ENCODE data around the gene KRT16. TPM values are rescaled to one million over a fixed set of nuclear protein-coding genes. Genes with fewer than 3 reads are reported as not detected.

The KRT16 gene
- total RNA-seq, 1 donor from 2014 or later, result not detected

DNA sequence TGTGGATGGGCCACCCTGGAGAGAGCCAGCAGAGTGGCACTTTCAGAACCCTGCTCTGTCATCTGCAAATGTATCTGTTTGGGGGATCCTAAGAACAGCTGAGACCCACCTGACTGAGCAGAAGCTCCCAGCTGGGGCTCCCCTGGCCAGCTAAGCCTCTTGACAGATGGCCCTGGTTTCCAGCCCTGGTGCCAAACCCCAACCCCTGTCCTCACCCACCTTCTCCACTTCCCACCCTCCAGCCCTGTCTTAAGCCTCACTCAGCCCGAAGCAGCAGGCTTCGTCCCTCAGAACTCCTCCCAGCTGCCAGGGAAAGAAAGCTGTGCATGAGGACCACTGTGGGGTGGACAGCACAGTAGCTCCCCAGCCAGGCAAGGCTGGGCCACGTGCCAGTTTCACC, 37.2 kb downstream of the KRT16 start:
- Mint-ChIP-seq H3K27me3 (ENCODE audit: unreplicated experiment) (no peaks in the 10 kb centered on the region), H3K27ac (ENCODE audit: unreplicated experiment) (no peak overlapping the region), H3K9me3 (ENCODE audit: unreplicated experiment) (peaks cover 2% of the 10 kb centered on the region), H3K4me1 (ENCODE audit: low read depth, unreplicated experiment) (peaks cover 4% of the 10 kb centered on the region), H3K36me3 (ENCODE audit: unreplicated experiment) (no peaks in the 10 kb centered on the region), H3K4me3 (ENCODE audit: unreplicated experiment) (no peak overlapping the region)
- no peak for DNase-seq
- TF ChIP-seq, protein P1, sequence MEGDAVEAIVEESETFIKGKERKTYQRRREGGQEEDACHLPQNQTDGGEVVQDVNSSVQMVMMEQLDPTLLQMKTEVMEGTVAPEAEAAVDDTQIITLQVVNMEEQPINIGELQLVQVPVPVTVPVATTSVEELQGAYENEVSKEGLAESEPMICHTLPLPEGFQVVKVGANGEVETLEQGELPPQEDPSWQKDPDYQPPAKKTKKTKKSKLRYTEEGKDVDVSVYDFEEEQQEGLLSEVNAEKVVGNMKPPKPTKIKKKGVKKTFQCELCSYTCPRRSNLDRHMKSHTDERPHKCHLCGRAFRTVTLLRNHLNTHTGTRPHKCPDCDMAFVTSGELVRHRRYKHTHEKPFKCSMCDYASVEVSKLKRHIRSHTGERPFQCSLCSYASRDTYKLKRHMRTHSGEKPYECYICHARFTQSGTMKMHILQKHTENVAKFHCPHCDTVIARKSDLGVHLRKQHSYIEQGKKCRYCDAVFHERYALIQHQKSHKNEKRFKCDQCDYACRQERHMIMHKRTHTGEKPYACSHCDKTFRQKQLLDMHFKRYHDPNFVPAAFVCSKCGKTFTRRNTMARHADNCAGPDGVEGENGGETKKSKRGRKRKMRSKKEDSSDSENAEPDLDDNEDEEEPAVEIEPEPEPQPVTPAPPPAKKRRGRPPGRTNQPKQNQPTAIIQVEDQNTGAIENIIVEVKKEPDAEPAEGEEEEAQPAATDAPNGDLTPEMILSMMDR (IDR thresholded peaks at IDR 0.05; ENCODE audit: partially characterized antibody, unreplicated experiment), result no peak

DNA sequence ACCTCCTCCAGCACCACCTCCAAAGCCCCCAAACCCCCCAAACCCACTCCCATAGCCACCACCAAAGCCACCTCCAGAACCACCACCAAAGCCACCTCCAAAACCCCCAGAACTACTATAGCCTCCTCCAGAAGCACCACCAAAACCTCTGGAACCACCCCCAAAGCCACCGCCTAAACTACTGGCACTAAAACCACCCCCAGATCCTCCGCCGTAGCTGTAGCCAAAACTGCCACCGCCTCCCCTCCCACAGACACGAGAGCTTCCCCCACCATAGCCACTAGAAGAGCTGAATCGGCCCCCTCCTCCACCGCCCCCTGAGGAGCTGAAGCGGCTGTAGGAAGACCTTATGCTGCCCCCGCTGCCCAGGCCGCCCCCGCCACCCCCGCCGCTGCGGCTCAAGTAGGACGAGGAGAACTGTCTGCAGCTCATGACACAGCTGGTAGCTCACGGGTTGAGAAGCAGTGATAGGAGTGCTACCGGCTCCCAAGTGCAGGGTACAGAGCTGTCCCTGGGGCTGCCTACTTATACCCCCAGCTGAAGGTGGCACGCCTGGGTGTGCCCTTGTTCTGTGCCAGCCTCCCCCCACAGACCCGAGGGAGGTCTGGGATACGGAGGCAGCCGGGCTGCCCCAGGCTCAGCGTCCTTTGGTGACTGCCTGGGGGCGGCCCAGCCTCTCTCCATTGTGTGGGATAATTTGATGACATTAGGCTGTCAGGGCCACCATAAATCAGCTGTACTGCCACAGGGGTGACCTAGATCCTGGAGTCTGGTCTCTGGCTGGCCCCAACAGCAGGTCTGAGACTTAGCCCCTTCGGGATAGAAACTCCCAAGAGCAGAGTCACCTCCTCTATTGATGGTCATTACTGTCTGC, 40.8 kb downstream of the KRT16 start, which contains the start of gene KRT9:
Gene KRT9, minus strand, starts transcription at position 499 of the 874 bp plus-strand sequence. Its CDS starts 67 bp downstream, at position 432.
- no peak within 1 kb of the TSS for H3K4me3 Mint-ChIP-seq (ENCODE audit: unreplicated experiment)

DNA sequence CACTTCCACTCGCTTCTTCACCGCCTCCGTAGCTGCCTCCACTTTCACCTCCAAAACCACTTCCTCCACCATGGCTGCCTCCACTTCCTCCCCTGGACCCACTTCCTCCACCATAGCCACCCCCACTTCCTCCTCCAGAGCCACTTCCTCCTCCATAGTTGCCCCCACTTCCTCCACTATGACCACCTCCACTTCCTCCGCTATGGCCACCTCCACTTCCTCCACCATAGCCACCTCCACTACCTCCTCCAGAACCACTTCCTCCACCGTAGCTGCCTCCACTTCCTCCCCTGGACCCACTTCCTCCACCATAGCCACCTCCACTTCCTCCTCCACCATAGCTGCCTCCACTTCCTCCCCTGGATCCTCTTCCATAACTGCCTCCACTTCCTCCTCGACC, 45.2 kb downstream of the KRT16 start:
- Mint-ChIP-seq H3K4me3 (ENCODE audit: unreplicated experiment) (no peak overlapping the region), H3K4me1 (ENCODE audit: low read depth, unreplicated experiment) (no peaks in the 10 kb centered on the region), H3K27ac (ENCODE audit: unreplicated experiment) (no peak overlapping the region), H3K36me3 (ENCODE audit: unreplicated experiment) (no peaks in the 10 kb centered on the region), H3K27me3 (ENCODE audit: unreplicated experiment) (peaks cover 2% of the 10 kb centered on the region), H3K9me3 (ENCODE audit: unreplicated experiment) (peaks cover 1% of the 10 kb centered on the region)
- TF ChIP-seq, protein P1 (IDR thresholded peaks at IDR 0.05; ENCODE audit: partially characterized antibody, unreplicated experiment), result no peak
- DNase-seq, result no peak

More for the DNA sequence above, 40.8 kb downstream of the KRT16 start, which contains the start of gene KRT9:
- peaks cover 4% of the 10 kb centered on the region for H3K4me1 Mint-ChIP-seq (ENCODE audit: low read depth, unreplicated experiment)
- H3K36me3 Mint-ChIP-seq (ENCODE audit: unreplicated experiment), result no peaks in the 10 kb centered on the region
- TF ChIP-seq, protein P1 (IDR thresholded peaks at IDR 0.05; ENCODE audit: partially characterized antibody, unreplicated experiment), result no peak
- H3K9me3 Mint-ChIP-seq (ENCODE audit: unreplicated experiment), result no peaks in the 10 kb centered on the region
- H3K27me3 Mint-ChIP-seq (ENCODE audit: unreplicated experiment), result peaks cover 2% of the 10 kb centered on the region
- DNase-seq, result no peak
- no peak within 1 kb of the TSS for H3K27ac Mint-ChIP-seq (ENCODE audit: unreplicated experiment)

DNA sequence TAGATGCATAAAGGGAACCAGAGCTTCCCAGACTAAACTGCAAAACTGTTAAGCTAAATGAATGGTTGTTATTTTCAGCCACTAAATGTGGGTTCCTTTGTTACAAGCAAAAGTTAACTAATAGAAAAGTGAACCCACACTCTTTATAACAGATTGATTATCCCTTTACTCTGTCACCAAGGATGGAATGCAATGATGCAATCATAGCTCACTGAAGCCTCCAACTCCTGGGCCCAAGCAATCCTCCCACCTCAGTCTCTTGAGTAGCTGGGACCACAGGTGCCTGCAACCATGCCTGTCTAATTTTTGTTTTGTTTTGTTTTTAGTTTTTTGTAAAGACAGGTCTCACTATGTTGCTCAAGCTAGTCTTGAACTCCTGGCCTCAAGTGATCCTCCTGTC, 47.2 kb downstream of the KRT16 start:
- H3K4me3 Mint-ChIP-seq (ENCODE audit: unreplicated experiment), result no peak overlapping the region
- DNase-seq, result no peak
- TF ChIP-seq, protein P1 (IDR thresholded peaks at IDR 0.05; ENCODE audit: partially characterized antibody, unreplicated experiment), result no peak
- H3K27me3 Mint-ChIP-seq (ENCODE audit: unreplicated experiment), result peaks cover 2% of the 10 kb centered on the region
- peaks cover 1% of the 10 kb centered on the region for H3K9me3 Mint-ChIP-seq (ENCODE audit: unreplicated experiment)
- no peaks in the 10 kb centered on the region for H3K4me1 Mint-ChIP-seq (ENCODE audit: low read depth, unreplicated experiment)
- H3K27ac Mint-ChIP-seq (ENCODE audit: unreplicated experiment), result no peak overlapping the region
- H3K36me3 Mint-ChIP-seq (ENCODE audit: unreplicated experiment), result no peaks in the 10 kb centered on the region

DNA sequence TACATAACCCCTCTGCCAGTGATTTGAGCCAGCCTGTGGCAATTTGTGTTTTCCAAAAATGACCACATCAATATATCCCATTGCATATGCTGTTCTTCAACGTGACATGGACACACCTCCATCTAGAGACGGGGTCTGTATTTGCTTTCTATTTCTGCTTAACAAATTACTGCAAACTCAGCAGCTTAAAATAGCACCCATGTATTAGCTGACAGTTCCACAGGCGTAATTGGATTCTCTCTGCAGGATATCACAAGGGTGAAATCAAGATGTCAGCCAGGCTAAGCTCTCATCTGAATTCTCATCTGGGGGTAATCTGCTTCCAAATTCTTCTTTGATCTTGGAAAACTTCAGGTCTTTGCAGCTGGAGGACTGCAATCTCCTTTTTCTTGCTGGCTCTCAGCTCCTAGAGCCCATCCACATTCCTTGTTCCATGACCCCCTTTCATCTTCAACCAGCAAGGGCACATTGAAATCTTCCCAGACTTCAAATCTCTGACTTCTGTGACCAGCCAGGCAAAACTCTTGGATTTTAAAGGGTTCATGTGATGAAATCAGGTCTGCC, 48.9 kb downstream of the KRT16 start:
- TF ChIP-seq, protein P1 (IDR thresholded peaks at IDR 0.05; ENCODE audit: partially characterized antibody, unreplicated experiment), result no peak
- Mint-ChIP-seq H3K36me3 (ENCODE audit: unreplicated experiment) (no peaks in the 10 kb centered on the region), H3K9me3 (ENCODE audit: unreplicated experiment) (peaks cover 1% of the 10 kb centered on the region), H3K4me1 (ENCODE audit: low read depth, unreplicated experiment) (no peaks in the 10 kb centered on the region), H3K27me3 (ENCODE audit: unreplicated experiment) (no peaks in the 10 kb centered on the region), H3K27ac (ENCODE audit: unreplicated experiment) (no peak overlapping the region), H3K4me3 (ENCODE audit: unreplicated experiment) (no peak overlapping the region)
- no peak for DNase-seq
